ENCODE data around the gene TFPI2. TPM values are rescaled to one million over a fixed set of nuclear protein-coding genes. Genes with fewer than 3 reads are reported as not detected.
"Not testable (repeated sequence)": the region's sequence is repeated elsewhere in the genome, so short reads cannot be mapped to it uniquely, and the experiment has no call there.

The TFPI2 gene
- total and polyA plus RNA-seq, 4 donors = 3.9 to 11.8 (median 6.7) TPM

DNA sequence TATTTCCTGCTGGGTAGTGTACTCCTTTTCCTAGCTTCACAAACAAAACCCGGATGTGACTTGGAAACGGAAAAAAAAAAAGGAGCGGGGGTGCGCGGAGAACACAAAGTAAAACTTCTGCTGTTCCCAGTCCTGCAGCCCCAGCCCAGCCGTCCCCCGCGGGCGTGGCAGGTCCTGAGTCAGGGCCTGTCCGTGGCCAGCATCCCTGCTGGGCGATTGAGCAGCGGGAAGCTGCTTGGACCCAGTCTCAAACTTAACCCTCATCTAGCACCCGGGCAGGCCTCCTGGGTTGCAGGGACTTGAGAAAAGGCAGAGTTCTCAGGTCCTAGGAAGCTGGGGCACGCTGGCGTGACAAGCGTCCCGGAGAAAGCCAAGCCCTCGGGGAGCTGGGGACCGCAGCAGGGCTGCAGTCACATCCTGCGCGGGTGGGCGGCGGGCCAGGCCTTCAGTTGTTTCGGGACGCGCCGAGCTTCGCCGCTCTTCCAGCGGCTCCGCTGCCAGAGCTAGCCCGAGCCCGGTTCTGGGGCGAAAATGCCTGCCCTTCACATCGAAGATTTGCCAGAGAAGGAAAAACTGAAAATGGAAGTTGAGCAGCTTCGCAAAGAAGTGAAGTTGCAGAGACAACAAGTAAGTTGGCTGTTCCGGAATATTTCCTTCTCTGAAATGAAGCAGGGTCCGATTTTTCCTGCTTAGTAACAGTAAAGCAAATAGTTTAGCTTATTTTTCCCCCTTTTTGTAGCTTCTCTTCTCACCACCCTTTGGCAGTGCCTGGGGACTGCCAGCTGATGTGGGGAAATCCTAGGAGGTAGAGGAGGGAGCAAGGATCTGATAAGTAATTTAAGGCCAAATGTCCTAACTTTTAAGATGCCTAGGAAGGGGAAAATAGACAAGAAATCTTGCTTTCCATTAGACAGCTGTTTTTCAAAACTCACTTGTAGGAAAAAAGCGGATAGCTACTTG is 31.3 kb upstream of the TFPI2 start, which contains the start of gene GNG11:
Gene GNG11, plus strand, starts transcription at position 129 of the 960 bp plus-strand sequence. Its CDS starts 403 bp downstream, at position 532.
- Histone ChIP-seq H3K36me3 (ENCODE audit: control insufficient read depth in 4 of 4, insufficient read depth in 4 of 4, low read length in 4 of 4) (peaks cover 0 to 5% (median 3%) of the 10 kb centered on the region in 4 donors), H3K4me3 (peak within 1 kb of the TSS; percentile 75), H3K9ac (ENCODE audit: insufficient read depth in 1 of 2, low read length in 2 of 2) (peak within 1 kb of the TSS; percentile 77 to 98), H3K4me1 (ENCODE audit: control insufficient read depth in 5 of 5, insufficient read depth in 5 of 5, low read length in 5 of 5) (peaks cover 0 to 33% (median 3%) of the 10 kb centered on the region in 5 donors), H3K9me3 (ENCODE audit: control insufficient read depth in 4 of 4, insufficient read depth in 3 of 4, low read length in 3 of 4) (no peaks in the 10 kb centered on the region), H3K27ac (ENCODE audit: low read depth in 1 of 2, low read length in 1 of 2) (peak within 1 kb of the TSS; percentile 82 to 98), H3K27me3 (ENCODE audit: control insufficient read depth in 3 of 3, insufficient read depth in 3 of 3, low read length in 2 of 3) (no peaks in the 10 kb centered on the region)
- ATAC-seq (ENCODE audit: insufficient read depth, low FRiP score) (peak; percentile 64), DNase-seq (peak; percentile 86 to 90 (median 90))
- WGBS, 2 donors = 2 to 3% methylated on average over 39 of the region's 39 CpGs
- TF ChIP-seq, protein P1, sequence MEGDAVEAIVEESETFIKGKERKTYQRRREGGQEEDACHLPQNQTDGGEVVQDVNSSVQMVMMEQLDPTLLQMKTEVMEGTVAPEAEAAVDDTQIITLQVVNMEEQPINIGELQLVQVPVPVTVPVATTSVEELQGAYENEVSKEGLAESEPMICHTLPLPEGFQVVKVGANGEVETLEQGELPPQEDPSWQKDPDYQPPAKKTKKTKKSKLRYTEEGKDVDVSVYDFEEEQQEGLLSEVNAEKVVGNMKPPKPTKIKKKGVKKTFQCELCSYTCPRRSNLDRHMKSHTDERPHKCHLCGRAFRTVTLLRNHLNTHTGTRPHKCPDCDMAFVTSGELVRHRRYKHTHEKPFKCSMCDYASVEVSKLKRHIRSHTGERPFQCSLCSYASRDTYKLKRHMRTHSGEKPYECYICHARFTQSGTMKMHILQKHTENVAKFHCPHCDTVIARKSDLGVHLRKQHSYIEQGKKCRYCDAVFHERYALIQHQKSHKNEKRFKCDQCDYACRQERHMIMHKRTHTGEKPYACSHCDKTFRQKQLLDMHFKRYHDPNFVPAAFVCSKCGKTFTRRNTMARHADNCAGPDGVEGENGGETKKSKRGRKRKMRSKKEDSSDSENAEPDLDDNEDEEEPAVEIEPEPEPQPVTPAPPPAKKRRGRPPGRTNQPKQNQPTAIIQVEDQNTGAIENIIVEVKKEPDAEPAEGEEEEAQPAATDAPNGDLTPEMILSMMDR (IDR thresholded peaks at IDR 0.05; ENCODE audit: control extremely low read depth, extremely low read depth) = no peak

DNA sequence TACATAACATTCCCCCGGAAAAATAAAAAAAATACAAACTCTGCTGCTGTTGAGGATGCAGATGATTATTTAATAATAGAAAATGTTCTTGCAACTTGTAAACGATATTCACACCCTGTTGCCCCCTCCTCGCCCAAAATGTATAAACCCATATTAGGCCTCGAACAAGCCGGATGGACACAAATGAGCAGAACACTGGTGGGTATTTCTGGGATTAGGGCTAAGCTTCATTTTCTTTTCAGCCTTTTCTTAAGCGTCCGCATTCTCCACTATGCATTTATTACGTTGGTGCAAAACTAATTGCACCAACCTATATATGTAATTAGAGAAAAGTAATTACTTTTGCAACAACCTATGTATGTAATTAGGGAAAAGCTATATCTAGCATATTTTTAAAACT is 30.6 kb upstream of the TFPI2 start:
- Histone ChIP-seq H3K4me3 (no peak overlapping the region), H3K9ac (ENCODE audit: insufficient read depth in 1 of 2, low read length in 2 of 2) (peak overlapping the region in 1 of 2 donors; percentile 54), H3K9me3 (ENCODE audit: control insufficient read depth in 4 of 4, insufficient read depth in 3 of 4, low read length in 3 of 4) (no peaks in the 10 kb centered on the region), H3K36me3 (ENCODE audit: control insufficient read depth in 4 of 4, insufficient read depth in 4 of 4, low read length in 4 of 4) (peaks cover 0 to under 1% (median 0%) of the 10 kb centered on the region in 4 donors), H3K27me3 (ENCODE audit: control insufficient read depth in 3 of 3, insufficient read depth in 3 of 3, low read length in 2 of 3) (no peaks in the 10 kb centered on the region), H3K4me1 (ENCODE audit: control insufficient read depth in 5 of 5, insufficient read depth in 5 of 5, low read length in 5 of 5) (peaks cover 0 to 33% (median 3%) of the 10 kb centered on the region in 5 donors), H3K27ac (ENCODE audit: low read depth in 1 of 2, low read length in 1 of 2) (peak overlapping the region in 1 of 2 donors; percentile 98)
- WGBS, 2 donors = 46 to 48% methylated on average over 8 of the region's 8 CpGs
- DNase-seq (no peak), ATAC-seq (ENCODE audit: insufficient read depth, low FRiP score) (no peak)
- TF ChIP-seq, protein P1 (IDR thresholded peaks at IDR 0.05; ENCODE audit: control extremely low read depth, extremely low read depth) = no peak

DNA sequence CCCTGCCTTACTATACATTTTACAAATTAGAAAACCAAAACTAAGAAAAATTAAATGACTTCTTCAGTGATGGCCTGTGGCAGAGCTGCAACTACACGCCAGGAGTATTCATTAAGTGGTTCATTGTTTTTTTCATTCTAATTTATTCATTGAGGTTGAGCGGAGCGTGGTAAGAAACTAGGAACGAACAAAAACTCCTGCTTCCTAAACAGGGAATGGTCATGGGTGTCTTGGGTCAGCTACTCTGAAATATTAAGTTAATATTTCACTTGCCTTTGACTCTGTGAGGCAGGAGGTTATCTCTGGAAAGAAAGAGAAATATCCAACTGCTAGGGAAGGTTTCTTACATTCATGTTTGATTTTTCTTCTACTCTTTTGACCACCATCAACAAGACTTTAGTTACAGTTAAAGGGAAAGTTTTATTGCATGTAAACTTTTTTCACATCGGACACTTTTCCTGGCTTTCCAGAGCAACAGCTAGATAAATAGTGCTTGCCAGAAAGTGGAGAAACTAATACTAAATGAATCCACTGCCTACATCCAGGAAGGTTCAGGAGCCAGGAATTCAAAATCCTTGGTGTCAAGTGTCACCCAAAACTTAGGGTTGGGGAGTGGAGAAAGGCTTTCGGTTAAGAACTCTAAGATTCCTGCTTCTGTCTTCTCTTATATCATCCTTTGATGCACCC is 30.1 kb upstream of the TFPI2 start:
- DNase-seq (peak in 2 of 3 donors; percentile 34 to 43), ATAC-seq (ENCODE audit: insufficient read depth, low FRiP score) (no peak)
- Histone ChIP-seq H3K36me3 (ENCODE audit: control insufficient read depth in 4 of 4, insufficient read depth in 4 of 4, low read length in 4 of 4) (no peaks in the 10 kb centered on the region), H3K4me3 (no peak overlapping the region), H3K27ac (ENCODE audit: low read depth in 1 of 2, low read length in 1 of 2) (peak overlapping the region in 1 of 2 donors; percentile 98), H3K9me3 (ENCODE audit: control insufficient read depth in 4 of 4, insufficient read depth in 3 of 4, low read length in 3 of 4) (no peaks in the 10 kb centered on the region), H3K27me3 (ENCODE audit: control insufficient read depth in 3 of 3, insufficient read depth in 3 of 3, low read length in 2 of 3) (no peaks in the 10 kb centered on the region), H3K4me1 (ENCODE audit: control insufficient read depth in 5 of 5, insufficient read depth in 5 of 5, low read length in 5 of 5) (peaks cover 0 to 33% (median 3%) of the 10 kb centered on the region in 5 donors), H3K9ac (ENCODE audit: insufficient read depth in 1 of 2, low read length in 2 of 2) (peak overlapping the region in 1 of 2 donors; percentile 54)
- WGBS, 2 donors = 61 to 81% methylated on average over 6 of the region's 6 CpGs
- TF ChIP-seq, protein P1 (IDR thresholded peaks at IDR 0.05; ENCODE audit: control extremely low read depth, extremely low read depth) = no peak

DNA sequence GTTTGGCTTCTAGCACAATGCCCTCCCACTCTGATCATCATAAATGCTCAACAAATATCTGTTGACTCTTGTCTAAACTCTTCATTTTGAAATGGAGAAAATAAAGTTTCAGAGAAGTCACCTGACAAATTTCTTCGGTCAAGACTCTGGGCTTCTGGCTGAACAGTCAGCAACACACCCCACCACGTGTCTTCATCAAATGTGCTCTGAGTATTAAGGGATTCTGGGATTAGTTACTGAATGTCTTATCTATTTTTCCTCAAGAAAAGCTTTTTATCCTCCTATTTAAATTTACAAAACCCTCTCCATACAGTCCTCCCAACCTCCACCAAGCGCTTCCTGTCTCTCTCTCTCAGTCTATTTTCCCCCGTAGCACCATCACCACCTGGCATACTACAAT is 25.8 kb upstream of the TFPI2 start:
- not testable (repeated sequence) for H3K27ac ChIP-seq (ENCODE audit: low read depth in 1 of 2, low read length in 1 of 2); H3K4me3 ChIP-seq; DNase-seq; H3K27me3 ChIP-seq (ENCODE audit: control insufficient read depth in 3 of 3, insufficient read depth in 3 of 3, low read length in 2 of 3); H3K36me3 ChIP-seq (ENCODE audit: control insufficient read depth in 4 of 4, insufficient read depth in 4 of 4, low read length in 4 of 4); H3K9me3 ChIP-seq (ENCODE audit: control insufficient read depth in 4 of 4, insufficient read depth in 3 of 4, low read length in 3 of 4); ATAC-seq (ENCODE audit: insufficient read depth, low FRiP score); H3K9ac ChIP-seq (ENCODE audit: insufficient read depth in 1 of 2, low read length in 2 of 2)
- H3K4me1 ChIP-seq (ENCODE audit: control insufficient read depth in 5 of 5, insufficient read depth in 5 of 5, low read length in 5 of 5) = peaks cover 0 to 12% (median 0%) of the 10 kb centered on the region in 5 donors
- WGBS, 2 donors = 69 to 82% methylated on average over 4 of the region's 4 CpGs

DNA sequence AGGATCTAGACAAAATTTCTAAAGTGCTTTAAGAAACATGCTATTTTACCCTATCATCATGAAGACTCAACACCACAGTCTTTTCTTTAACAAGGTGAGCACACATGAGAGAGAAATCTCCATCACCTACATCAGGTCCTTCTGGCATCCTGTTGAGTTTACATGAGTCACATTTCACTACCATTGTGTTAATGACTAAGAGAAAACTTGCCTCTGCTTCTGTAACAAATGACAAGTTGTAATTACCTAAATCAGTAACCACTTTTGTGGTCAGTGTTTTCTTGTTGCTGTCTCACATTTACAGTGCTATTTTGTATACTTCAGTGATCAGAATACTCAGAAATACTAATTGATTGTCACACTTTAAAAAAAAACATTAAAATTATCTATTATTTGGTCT is 25.3 kb upstream of the TFPI2 start:
- not testable (repeated sequence) for H3K27me3 ChIP-seq (ENCODE audit: control insufficient read depth in 3 of 3, insufficient read depth in 3 of 3, low read length in 2 of 3); H3K4me1 ChIP-seq (ENCODE audit: control insufficient read depth in 5 of 5, insufficient read depth in 5 of 5, low read length in 5 of 5); H3K27ac ChIP-seq (ENCODE audit: low read depth in 1 of 2, low read length in 1 of 2); H3K9me3 ChIP-seq (ENCODE audit: control insufficient read depth in 4 of 4, insufficient read depth in 3 of 4, low read length in 3 of 4); H3K4me3 ChIP-seq; ATAC-seq (ENCODE audit: insufficient read depth, low FRiP score); H3K9ac ChIP-seq (ENCODE audit: insufficient read depth in 1 of 2, low read length in 2 of 2); DNase-seq; H3K36me3 ChIP-seq (ENCODE audit: control insufficient read depth in 4 of 4, insufficient read depth in 4 of 4, low read length in 4 of 4)

Data from lung (tissue), 12 donors.